Esophagus muscularis mucosa (tissue), 4 donors: ENCODE data around the gene NKX3-2. TPM values are rescaled to one million over a fixed set of nuclear protein-coding genes. Genes with fewer than 3 reads are reported as not detected.
"Not testable (repeated sequence)": the region's sequence is repeated elsewhere in the genome, so short reads cannot be mapped to it uniquely, and the experiment has no call there.

Experiments
- DNase-seq: peaks from one replicate; pipeline ENCODE4 v3.0.0-alpha.2; 2017; ENCODE audit errors: extremely low spot score
- H3K27ac ChIP-seq, 4 donors: fragments of 200-600 bp; sonication (generic); replicated peaks in 1 of 4; 1 replicate in 3 of 4; 2 replicates in 1 of 4; pipeline ENCODE4 v1.5.1; 2016 to 2019; ENCODE audit warnings: mild to moderate bottlenecking in 1 of 4
- H3K27me3 ChIP-seq, 4 donors: fragments of 200-600 bp; sonication (generic); one replicate each; pipeline versions ENCODE4 v1.5.1 to v1.6.0; 2016 to 2019
- H3K36me3 ChIP-seq, 4 donors: fragments of 200-600 bp; sonication (generic); one replicate each; pipeline ENCODE4 v1.5.1; 2016 to 2019
- H3K4me1 ChIP-seq, 4 donors: fragments of 200-600 bp; sonication (generic); one replicate each; pipeline ENCODE4 v1.5.1; 2016 to 2019
- H3K4me3 ChIP-seq, 4 donors: fragments of 200-600 bp; sonication (generic); 1 replicate in 2 of 4; 2 replicates in 2 of 4; pipeline ENCODE4 v1.5.1; 2016 to 2019; ENCODE audit warnings: mild to moderate bottlenecking in 4 of 4, moderate library complexity in 1 of 4
- H3K9me3 ChIP-seq, 4 donors: fragments of 200-600 bp; sonication (generic); 1 replicate in 3 of 4; 2 replicates in 1 of 4; pipeline ENCODE4 v1.5.1; 2016 to 2019
- EP300 ChIP-seq: sonication (generic); formaldehyde crosslinking; IDR thresholded peaks from one replicate; pipeline ENCODE4 v1.6.1; 2017; ENCODE audit warnings: antibody characterized with exemption
- POLR2A ChIP-seq: fragments of 450-650 bp; IDR thresholded peaks from one replicate; pipeline ENCODE4 v1.6.1; 2017; ENCODE audit warnings: antibody characterized with exemption, moderate library complexity, mild to moderate bottlenecking, low read depth
- POLR2AphosphoS5 ChIP-seq, 2 donors: sonication (generic); formaldehyde crosslinking; IDR thresholded peaks; one replicate each; pipeline ENCODE4 v1.6.1; 2017; ENCODE audit warnings: antibody characterized with exemption in 2 of 2
- WGBS: methylation state at CpG from one replicate; pipeline ENCODE4 v1.1.5; 2018; 5-methylcytosine and 5-hydroxymethylcytosine counted together
- intact Hi-C: fragments of 100-400 bp; cut with DNase I; formaldehyde crosslinking; loops from one replicate; pipeline ENCODE4 v1.15.1; 2023
- total RNA-seq, 4 donors: library from RNA; depleted of rRNA; stranded (reverse); fragments of >200 nt; gene quantifications; one replicate each; pipeline versions ENCODE4 v1.1.0 to v1.2.1, GENCODE V29; 2016
- TF ChIP-seq, protein P1 (sequence below), 3 experiments: fragments of 200-600 bp in 2 of 3; fragments of 450-650 bp in 1 of 3; sonication (generic) in 2 of 3; IDR thresholded peaks; one replicate each; pipeline ENCODE4 v1.5.1; 2017 to 2019; ENCODE audit warnings: antibody characterized with exemption in 3 of 3, mild to moderate bottlenecking in 2 of 3, moderate library complexity in 1 of 3

NKX3-2 gene
- total RNA-seq, 4 donors from 2014 or later, result 1.2 to 7.0 (median 4.7) TPM

DNA sequence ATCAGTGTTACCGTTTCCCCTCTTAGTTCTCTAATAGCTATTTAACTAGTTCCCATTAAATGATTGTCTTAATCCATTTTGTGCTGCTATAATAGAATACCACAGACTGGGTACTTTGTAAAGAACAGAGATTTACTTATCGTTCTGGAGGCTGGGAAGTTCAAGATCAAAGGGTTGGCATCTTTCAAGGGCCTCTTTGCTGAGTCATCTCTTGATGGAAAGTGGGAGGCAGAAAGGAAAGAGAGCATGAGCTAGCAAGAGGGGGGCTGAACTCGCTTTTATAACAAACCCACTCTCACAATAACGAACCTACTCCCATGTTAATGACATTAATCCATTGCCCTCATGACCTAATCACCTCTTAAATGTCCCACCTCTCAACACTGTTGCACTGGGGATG, 17.4 kb upstream of the NKX3-2 start:
- WGBS, result 62% methylated on average over 4 of the region's 4 CpGs
- Histone ChIP-seq H3K9me3 (no peaks in the 10 kb centered on the region), H3K4me3 (no peak overlapping the region)

GRCh38 chr4:13560111-13560510, 15.8 kb upstream of the NKX3-2 start:
- H3K36me3 ChIP-seq, H3K9me3 ChIP-seq, H3K27me3 ChIP-seq, H3K4me3 ChIP-seq, H3K4me1 ChIP-seq, H3K27ac ChIP-seq, DNase-seq, intact Hi-C loops: not testable (repeated sequence)
- 56% methylated on average over 5 of the region's 5 CpGs for WGBS

More for the DNA sequence above, 17.4 kb upstream of the NKX3-2 start:
- Histone ChIP-seq H3K4me1 (no peaks in the 10 kb centered on the region), H3K27ac (no peak overlapping the region), H3K27me3 (no peaks in the 10 kb centered on the region), H3K36me3 (no peaks in the 10 kb centered on the region)
- DNase-seq, result no peak
- intact Hi-C loops, result no loop called here
- TF ChIP-seq POLR2AphosphoS5 (IDR thresholded peaks at IDR 0.05) (no peak), POLR2A (no peak), EP300 (no peak)
- TF ChIP-seq, protein P1, sequence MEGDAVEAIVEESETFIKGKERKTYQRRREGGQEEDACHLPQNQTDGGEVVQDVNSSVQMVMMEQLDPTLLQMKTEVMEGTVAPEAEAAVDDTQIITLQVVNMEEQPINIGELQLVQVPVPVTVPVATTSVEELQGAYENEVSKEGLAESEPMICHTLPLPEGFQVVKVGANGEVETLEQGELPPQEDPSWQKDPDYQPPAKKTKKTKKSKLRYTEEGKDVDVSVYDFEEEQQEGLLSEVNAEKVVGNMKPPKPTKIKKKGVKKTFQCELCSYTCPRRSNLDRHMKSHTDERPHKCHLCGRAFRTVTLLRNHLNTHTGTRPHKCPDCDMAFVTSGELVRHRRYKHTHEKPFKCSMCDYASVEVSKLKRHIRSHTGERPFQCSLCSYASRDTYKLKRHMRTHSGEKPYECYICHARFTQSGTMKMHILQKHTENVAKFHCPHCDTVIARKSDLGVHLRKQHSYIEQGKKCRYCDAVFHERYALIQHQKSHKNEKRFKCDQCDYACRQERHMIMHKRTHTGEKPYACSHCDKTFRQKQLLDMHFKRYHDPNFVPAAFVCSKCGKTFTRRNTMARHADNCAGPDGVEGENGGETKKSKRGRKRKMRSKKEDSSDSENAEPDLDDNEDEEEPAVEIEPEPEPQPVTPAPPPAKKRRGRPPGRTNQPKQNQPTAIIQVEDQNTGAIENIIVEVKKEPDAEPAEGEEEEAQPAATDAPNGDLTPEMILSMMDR (IDR thresholded peaks at IDR 0.05), result no peak

DNA sequence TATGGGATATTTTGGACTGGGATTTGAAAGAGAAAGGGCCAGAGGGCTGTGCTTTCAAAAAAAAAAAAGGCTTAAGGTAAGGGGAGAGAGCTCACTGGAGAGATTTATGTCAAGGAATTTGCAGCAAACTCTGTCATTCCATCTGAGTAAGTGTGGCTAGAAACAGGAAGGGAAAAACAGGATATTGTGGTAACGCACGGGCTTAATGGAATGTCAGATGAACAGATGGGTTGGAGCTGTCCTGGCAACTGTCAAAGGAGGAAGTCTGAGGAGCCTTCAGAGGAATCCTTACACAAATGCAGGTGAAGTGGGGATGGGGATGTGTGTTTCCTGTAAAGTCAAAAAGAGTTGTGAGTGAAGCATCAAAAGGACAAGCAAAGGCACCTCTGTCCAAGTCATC, 15.1 kb upstream of the NKX3-2 start:
- Histone ChIP-seq H3K36me3 (no peaks in the 10 kb centered on the region), H3K27me3 (no peaks in the 10 kb centered on the region), H3K9me3 (no peaks in the 10 kb centered on the region), H3K27ac (no peak overlapping the region), H3K4me3 (no peak overlapping the region), H3K4me1 (no peaks in the 10 kb centered on the region)
- intact Hi-C loops, result no loop called here
- no peak for DNase-seq
- no peak for TF ChIP-seq POLR2AphosphoS5 (IDR thresholded peaks at IDR 0.05)
- TF ChIP-seq, protein P1 (IDR thresholded peaks at IDR 0.05), result no peak
- WGBS, result 14% methylated on average over 2 of the region's 2 CpGs

- 67% methylated on average over 1 of the region's 1 CpG for WGBS
- Histone ChIP-seq H3K36me3 (no peaks in the 10 kb centered on the region), H3K4me1 (no peaks in the 10 kb centered on the region), H3K4me3 (no peak overlapping the region), H3K27ac (no peak overlapping the region), H3K9me3 (no peaks in the 10 kb centered on the region), H3K27me3 (no peaks in the 10 kb centered on the region)
- DNase-seq, result no peak
- intact Hi-C loops, result no loop called here
- no peak for TF ChIP-seq POLR2AphosphoS5 (IDR thresholded peaks at IDR 0.05)
- TF ChIP-seq EP300, result no peak
- TF ChIP-seq POLR2A, result no peak
- TF ChIP-seq, protein P1 (IDR thresholded peaks at IDR 0.05), result no peak
Measured at GRCh38 chr4:13558881-13559280, 14.6 kb upstream of the NKX3-2 start.

DNA sequence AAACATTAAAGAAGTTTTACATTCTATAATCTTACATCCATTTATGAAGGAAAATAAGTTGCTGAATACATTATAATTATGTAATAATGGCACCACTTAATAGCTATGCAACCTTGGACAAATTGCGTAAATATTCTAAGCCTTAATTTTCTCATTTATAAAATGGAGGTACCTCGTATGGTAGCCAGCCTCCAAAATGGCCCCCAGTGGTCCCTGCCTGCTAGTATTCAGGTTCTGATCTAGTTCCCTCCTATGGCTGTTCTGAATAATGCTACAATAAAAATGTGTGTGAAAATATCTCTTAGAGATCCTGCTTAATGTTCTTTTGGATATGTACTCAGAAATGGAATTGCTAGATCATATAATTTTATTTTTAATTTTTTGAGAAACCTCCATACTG, 11.0 kb upstream of the NKX3-2 start:
- Histone ChIP-seq H3K27me3 (peaks cover 0 to 11% (median 0%) of the 10 kb centered on the region in 4 donors), H3K36me3 (no peaks in the 10 kb centered on the region), H3K4me1 (no peaks in the 10 kb centered on the region), H3K9me3 (peaks cover 0 to 6% (median 1%) of the 10 kb centered on the region in 4 donors), H3K4me3 (no peak overlapping the region), H3K27ac (no peak overlapping the region)
- intact Hi-C loops, result no loop called here
- TF ChIP-seq, protein P1 (IDR thresholded peaks at IDR 0.05), result no peak
- no peak for TF ChIP-seq POLR2A
- TF ChIP-seq POLR2AphosphoS5 (IDR thresholded peaks at IDR 0.05), result no peak
- TF ChIP-seq EP300, result no peak
- 82% methylated on average over 2 of the region's 2 CpGs for WGBS
- no peak for DNase-seq
